Caki2 (cell line): ENCODE results near the gene LGR5. TPM values are rescaled to one million over a fixed set of nuclear protein-coding genes. Genes with fewer than 3 reads are reported as not detected.

Experiments
- DNase-seq: peaks from one replicate; pipeline ENCODE4 v3.0.0-alpha.2; 2015; ENCODE audit warnings: low read depth
- in situ Hi-C: cut with HindIII; loops from 2 replicates; pipeline ENCODE4 v1.10.0; 2016; ENCODE audit warnings: low sequenced_read_pairs, low pct_unique_long_range_greater_than_20kb, mixed read lengths
- total RNA-seq: library from RNA; depleted of rRNA; stranded (reverse); fragments of >200 nt; shearing (Covaris generic); gene quantifications from 2 replicates; pipeline ENCODE4 v1.2.3, GENCODE V29; 2014; ENCODE audit warnings: low replicate concordance; rRNA removed

Gene LGR5
- total RNA-seq, 1 experiment from 2014 or later = not detected

DNA sequence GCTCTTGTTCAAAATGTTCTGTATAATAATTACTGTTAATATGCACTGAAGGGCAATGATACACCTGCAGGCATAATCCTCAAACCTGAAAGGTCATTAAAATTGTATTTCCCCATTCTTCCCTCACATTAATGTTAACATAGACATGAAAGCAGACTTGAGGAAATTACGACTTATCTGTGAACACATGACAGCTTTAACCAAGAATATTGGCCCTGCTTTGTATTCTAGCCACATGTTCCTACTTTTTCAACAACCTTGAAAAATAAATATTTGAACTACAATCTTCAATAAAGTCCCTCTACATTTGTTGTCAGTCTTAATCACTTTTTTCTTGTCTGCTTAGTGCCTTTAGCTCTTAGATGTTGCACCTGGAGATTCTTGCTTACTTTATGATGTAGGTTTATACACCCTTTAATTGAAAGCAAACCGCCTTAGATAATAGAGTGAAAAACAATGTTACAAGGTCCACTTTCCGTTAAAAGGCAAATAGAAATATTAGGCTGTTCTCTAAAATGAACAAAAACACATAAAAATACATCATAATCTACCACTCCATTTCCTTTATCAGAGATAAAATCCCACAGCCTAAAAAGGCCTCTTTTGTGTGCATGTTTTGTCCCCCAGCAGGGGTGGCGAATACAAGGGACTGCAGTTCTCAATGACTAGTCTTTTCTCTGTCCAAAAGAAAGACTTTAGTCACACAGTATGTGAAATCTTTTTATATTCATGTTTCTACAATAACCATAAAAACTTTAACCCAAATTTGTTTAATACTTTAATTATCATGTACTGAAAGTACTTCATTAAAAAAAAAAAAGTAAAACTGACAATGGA, 168.1 kb downstream of the LGR5 start:
- in situ Hi-C loops = no loop called here
- no peak for DNase-seq

DNA sequence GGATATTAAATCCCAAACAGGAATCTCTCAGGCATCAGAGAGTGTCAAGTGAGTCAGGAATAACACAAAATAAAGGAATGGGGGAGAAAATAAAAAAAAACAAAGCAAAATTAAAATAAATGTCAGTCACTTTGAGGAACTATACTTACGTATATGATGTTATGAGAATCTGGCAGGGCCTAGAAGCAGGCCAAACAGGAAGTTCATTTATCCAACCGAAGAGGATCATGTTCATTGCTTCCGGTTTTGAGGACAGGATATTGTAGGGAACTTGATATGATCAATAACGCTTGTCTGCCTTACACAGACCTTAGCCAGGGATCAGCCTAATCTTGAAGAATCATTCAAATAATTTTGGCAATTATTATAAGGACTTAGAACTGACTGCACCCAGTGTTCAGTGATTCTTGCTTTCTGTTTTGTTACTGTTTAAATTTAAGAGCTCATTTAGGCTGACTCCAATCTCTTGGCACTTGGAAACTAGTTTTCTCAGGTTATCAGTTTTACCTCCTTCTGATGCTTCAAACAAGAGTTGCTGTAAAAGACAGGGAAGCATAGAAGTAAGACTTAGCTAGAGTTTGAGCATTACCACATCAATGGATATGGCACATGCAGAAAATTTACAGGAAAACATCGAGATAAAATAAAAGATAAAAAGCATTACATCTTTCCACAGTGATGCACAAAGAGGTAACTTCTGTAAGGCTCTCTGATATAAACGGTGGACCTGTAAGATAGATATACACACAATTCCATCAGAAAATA, 170.6 kb downstream of the LGR5 start:
- DNase-seq = no peak
- in situ Hi-C loops = no loop called here

DNA sequence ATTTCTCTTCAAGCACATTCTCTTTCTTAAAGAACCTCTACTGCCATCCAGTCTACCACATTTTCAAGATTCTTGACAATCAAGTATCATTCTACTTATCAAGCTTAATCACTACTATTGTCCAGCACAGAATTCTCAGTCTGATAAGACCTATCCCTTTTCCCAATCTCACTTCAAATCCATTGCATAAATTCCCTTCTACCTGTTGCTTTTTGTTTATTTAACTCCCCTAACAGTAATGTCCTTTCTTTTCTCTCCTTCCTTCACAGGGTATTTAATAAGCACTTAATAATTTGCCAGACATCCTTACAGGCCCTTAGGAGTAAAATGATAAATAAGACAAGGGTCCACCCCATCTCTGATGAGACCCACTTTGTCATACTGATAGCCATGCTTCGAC, 182.3 kb downstream of the LGR5 start:
- no peak for DNase-seq
- in situ Hi-C loops = no loop called here

DNA sequence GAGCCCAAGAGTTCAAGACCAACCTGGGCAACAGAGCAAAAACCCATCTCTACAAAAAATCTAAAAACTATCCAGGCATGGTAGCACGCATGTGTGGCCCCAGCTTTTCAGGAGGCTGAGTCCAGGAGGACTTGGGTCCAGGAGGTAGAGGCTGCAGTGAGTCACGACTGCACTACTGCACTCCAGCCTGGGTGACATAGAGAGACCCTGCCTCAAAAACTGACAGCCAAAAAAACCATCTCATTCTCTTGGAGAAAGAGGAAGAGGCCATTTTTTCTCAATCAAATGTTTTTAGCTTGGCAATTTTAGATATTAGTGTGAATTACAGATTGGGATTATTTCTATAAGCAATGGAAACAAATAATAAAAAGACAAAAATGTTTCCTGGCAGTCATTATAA, 185.9 kb downstream of the LGR5 start:
- in situ Hi-C loops = no loop called here
- DNase-seq = no peak

DNA sequence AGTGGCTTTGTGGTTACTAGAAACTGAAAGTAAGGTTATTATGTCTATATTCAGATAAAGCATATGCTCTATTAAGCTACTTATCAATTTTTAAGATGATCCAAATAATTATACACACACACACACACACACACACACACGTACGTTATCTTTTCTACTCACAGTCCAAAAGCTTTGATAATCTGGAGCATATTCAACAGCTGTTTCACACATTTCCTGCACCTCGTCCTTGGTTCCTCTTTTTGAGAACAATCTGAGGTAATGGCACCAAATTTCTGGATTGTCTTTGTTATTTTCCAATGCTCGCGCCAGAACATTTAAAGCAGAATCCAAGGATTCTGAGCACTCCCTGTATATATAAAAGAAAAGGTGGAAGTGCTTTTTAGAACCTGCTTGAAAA, 186.5 kb downstream of the LGR5 start:
- no peak for DNase-seq
- in situ Hi-C loops = no loop called here

DNA sequence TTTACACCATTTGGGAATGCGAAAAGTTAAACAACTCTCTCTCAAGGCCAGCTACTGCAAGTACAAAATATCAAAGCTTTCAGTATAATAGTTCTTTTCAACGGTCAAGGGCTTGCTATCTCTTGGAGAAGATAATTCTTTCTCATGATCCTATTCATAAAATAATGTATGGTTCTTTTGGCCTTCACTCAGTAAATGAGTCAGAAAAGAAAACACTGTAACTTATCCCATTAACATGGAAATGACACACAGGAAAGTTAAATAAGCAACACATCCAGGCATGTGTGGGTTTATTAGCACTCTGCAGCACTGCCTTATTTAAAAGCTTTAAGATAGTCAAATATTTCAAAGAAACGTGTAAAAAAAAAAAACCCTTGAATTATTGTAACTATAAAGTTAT, 187.2 kb downstream of the LGR5 start:
- in situ Hi-C loops = no loop called here
- no peak for DNase-seq

DNA sequence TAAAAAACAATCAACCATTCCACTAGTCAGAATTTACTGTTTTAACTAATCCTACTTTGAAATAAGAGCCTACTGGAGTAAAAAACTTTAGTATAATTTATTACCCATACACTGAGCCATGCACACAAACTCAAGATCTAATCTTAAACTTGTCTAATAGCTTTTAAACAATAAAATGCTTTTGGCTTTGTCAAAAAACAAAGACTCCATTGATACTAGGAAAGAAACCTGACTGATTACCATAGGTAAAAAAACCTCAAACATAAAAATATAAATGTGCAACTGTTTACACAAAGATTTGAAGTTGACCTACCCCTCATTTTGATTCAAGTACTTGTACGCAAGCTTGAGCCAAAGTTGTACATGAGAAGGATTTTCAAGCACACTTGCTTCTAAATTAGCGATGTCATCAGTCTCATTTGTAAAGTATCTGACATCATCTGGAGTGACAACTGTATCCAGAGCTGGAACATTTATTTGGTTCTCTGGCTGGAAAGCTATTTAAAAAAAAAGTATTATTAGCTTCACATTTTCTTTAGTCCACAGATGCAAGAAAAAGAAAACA, 187.9 kb downstream of the LGR5 start:
- DNase-seq = no peak
- in situ Hi-C loops = no loop called here

Other genes with a start within 250 kb of the LGR5 start
- 3.2 and 9.8 TPM in 2 replicates for gene ZFC3H1, start 224.1 kb downstream of the LGR5 start, total RNA-seq
- 2.1 and 18.6 TPM in 2 replicates for gene THAP2, start 224.5 kb downstream of the LGR5 start, total RNA-seq
- 38.4 and 78.5 TPM in 2 replicates for gene TMEM19, start 246.3 kb downstream of the LGR5 start, total RNA-seq